Measurements from ENCODE around the gene CDH15.
"Not testable (repeated sequence)": the region's sequence is repeated elsewhere in the genome, so short reads cannot be mapped to it uniquely, and the experiment has no call there.

CDH15 gene

DNA sequence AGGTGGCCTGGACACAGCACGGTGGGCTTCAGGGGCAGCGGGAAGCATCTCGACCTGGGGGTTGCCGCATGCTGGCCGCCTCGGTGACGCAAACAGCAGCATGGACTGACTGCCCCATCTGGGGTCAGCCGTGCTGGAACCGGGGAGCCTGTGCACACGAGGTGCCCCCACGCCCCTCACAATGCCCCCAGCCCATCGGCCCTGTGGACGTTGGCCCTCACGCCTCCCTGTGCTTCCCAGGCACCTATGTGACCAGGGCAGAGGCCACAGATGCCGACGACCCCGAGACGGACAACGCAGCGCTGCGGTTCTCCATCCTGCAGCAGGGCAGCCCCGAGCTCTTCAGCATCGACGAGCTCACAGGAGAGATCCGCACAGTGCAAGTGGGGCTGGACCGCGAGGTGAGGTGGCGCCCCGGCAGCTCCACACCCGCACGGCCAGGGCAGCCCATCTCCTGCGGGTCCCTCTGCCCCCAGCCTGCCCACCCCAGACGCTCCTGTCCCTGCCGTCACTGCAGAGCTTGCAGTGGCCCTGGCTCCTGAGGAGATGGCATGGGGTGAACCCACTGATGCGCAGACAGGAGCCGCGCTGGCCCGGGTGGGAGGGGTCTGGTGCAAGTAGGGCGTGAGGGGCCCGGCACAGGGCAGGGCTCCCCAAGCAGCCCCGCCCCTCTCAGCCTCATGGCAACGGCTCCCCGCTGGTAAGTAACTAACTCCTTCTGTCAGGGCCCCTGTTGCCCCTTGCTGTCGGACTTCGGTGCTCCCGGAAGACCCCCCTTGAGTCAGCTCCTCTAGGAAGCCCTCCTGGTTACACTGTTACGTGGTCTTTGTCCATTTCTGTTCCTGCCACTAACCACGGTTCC lies 13.6 kb downstream of the CDH15 start:
- whole genome bisulfite sequencing, 2 experiments (ENCODE audit: insufficient coverage in 2 of 2) = 89% methylated on average over 46 to 48 of the region's 48 CpGs
- Histone ChIP-seq H3K4me1 (ENCODE audit: control insufficient read depth, insufficient read depth, low read length, poor library complexity, severe bottlenecking) (no peaks in the 10 kb centered on the region), H3K36me3 (ENCODE audit: control insufficient read depth, insufficient read depth, low read length) (no peaks in the 10 kb centered on the region), H3K4me3 (ENCODE audit: extremely low read depth, insufficient read depth, low read length, poor library complexity, severe bottlenecking) (no peak overlapping the region), H3K9me3 (ENCODE audit: control insufficient read depth, low read length) (no peaks in the 10 kb centered on the region), H3K27ac (ENCODE audit: low read depth, low read length, severe bottlenecking) (no peak overlapping the region)

DNA sequence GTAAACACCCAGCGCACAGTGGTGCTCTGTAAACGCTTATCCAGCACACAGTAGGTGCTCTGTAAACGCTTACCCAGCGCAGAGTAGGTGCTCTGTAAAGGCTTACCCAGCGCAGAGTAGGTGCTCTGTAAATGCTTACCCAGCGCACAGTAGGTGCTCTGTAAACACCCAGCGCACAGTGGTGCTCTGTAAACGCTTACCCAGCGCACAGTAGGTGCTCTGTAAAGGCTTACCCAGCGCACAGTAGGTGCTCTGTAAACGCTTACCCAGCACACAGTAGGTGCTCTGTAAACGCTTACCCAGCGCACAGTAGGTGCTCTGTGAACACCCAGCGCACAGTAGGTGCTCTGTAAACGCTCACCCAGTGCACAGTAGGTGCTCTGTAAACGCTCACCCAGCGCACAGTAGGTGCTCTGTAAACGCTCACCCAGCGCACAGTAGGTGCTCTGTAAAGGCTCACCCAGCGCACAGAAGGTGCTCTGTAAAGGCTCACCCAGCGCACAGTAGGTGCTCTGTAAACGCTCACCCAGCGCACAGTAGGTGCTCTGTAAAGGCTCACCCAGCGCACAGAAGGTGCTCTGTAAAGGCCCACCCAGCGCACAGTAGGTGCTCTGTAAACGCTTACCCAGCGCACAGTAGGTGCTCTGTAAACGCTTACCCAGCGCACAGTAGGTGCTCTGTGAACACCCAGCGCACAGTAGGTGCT lies 14.5 kb downstream of the CDH15 start:
- H3K9me3 ChIP-seq (ENCODE audit: control insufficient read depth, low read length); H3K27ac ChIP-seq (ENCODE audit: low read depth, low read length, severe bottlenecking); H3K4me3 ChIP-seq (ENCODE audit: extremely low read depth, insufficient read depth, low read length, poor library complexity, severe bottlenecking); H3K4me1 ChIP-seq (ENCODE audit: control insufficient read depth, insufficient read depth, low read length, poor library complexity, severe bottlenecking); H3K36me3 ChIP-seq (ENCODE audit: control insufficient read depth, insufficient read depth, low read length): not testable (repeated sequence)
- 92 to 94% methylated on average over 24 to 27 of the region's 30 CpGs for WGBS, 2 experiments (ENCODE audit: insufficient coverage in 2 of 2)

DNA sequence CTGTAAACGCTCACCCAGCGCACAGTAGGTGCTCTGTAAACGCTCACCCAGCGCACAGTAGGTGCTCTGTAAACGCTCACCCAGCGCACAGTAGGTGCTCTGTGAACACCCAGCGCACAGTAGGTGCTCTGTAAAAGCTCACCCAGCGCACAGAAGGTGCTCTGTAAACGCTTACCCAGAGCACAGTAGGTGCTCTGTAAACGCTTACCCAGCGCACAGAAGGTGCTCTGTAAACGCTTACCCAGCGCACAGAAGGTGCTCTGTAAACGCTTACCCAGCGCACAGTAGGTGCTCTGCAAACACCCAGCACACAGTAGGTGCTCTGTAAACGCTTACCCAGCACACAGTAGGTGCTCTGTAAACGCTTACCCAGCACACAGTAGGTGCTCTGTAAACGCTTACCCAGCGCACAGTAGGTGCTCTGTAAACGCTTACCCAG lies 15.1 kb downstream of the CDH15 start:
- not testable (repeated sequence) for H3K27ac ChIP-seq (ENCODE audit: low read depth, low read length, severe bottlenecking); H3K9me3 ChIP-seq (ENCODE audit: control insufficient read depth, low read length); H3K4me3 ChIP-seq (ENCODE audit: extremely low read depth, insufficient read depth, low read length, poor library complexity, severe bottlenecking); H3K4me1 ChIP-seq (ENCODE audit: control insufficient read depth, insufficient read depth, low read length, poor library complexity, severe bottlenecking); H3K36me3 ChIP-seq (ENCODE audit: control insufficient read depth, insufficient read depth, low read length)
- WGBS, 2 experiments (ENCODE audit: insufficient coverage in 2 of 2) = 88 to 91% methylated on average over 17 to 20 of the region's 20 CpGs

- Histone ChIP-seq H3K9me3 (ENCODE audit: control insufficient read depth, low read length) (no peaks in the 10 kb centered on the region), H3K36me3 (ENCODE audit: control insufficient read depth, insufficient read depth, low read length) (no peaks in the 10 kb centered on the region), H3K4me3 (ENCODE audit: extremely low read depth, insufficient read depth, low read length, poor library complexity, severe bottlenecking) (no peak overlapping the region), H3K4me1 (ENCODE audit: control insufficient read depth, insufficient read depth, low read length, poor library complexity, severe bottlenecking) (no peaks in the 10 kb centered on the region), H3K27ac (ENCODE audit: low read depth, low read length, severe bottlenecking) (no peak overlapping the region)
- WGBS, 2 experiments (ENCODE audit: insufficient coverage in 2 of 2) = 81 to 90% methylated on average over 7 to 19 of the region's 19 CpGs
Measured at GRCh38 chr16:89187032-89187769, 15.7 kb downstream of the CDH15 start.

DNA sequence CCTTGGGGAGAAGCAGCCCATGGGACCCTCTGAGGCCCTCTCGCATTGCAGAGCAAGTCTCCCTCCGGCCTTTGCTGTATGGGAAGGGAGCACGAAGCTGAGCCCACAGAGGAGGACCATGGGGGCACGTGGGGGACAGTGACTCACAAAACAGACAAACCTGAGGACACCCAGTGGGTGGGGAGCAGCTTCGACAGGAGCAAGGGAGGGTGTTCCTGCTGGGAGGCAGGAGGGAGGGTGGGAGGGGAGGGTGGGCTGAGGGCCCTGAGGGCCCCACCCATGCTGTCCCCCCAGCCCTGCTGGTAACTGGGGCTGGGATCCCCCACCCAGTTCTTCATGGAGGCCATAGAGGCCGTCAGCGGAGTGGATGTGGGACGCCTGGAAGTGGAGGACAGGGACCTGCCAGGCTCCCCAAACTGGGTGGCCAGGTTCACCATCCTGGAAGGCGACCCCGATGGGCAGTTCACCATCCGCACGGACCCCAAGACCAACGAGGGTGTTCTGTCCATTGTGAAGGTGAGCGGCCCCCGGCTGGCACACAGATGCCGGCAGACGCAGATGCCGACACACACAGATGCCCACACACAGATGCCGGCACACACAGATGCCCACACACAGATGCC lies 16.3 kb downstream of the CDH15 start:
- 66 to 74% methylated on average over 8 to 18 of the region's 19 CpGs for WGBS, 2 experiments (ENCODE audit: insufficient coverage in 2 of 2)
- H3K36me3 ChIP-seq (ENCODE audit: control insufficient read depth, insufficient read depth, low read length) = no peaks in the 10 kb centered on the region
- H3K9me3 ChIP-seq (ENCODE audit: control insufficient read depth, low read length) = no peaks in the 10 kb centered on the region
- H3K27ac ChIP-seq (ENCODE audit: low read depth, low read length, severe bottlenecking) = no peak overlapping the region
- H3K4me3 ChIP-seq (ENCODE audit: extremely low read depth, insufficient read depth, low read length, poor library complexity, severe bottlenecking) = no peak overlapping the region
- no peaks in the 10 kb centered on the region for H3K4me1 ChIP-seq (ENCODE audit: control insufficient read depth, insufficient read depth, low read length, poor library complexity, severe bottlenecking)

GRCh38 chr16:89188471-89189357 lies 17.2 kb downstream of the CDH15 start:
- not testable (repeated sequence) for H3K36me3 ChIP-seq (ENCODE audit: control insufficient read depth, insufficient read depth, low read length); H3K4me3 ChIP-seq (ENCODE audit: extremely low read depth, insufficient read depth, low read length, poor library complexity, severe bottlenecking); H3K27ac ChIP-seq (ENCODE audit: low read depth, low read length, severe bottlenecking); H3K4me1 ChIP-seq (ENCODE audit: control insufficient read depth, insufficient read depth, low read length, poor library complexity, severe bottlenecking); H3K9me3 ChIP-seq (ENCODE audit: control insufficient read depth, low read length)
- WGBS, 2 experiments (ENCODE audit: insufficient coverage in 2 of 2) = 90 to 94% methylated on average over 17 to 22 of the region's 25 CpGs

DNA sequence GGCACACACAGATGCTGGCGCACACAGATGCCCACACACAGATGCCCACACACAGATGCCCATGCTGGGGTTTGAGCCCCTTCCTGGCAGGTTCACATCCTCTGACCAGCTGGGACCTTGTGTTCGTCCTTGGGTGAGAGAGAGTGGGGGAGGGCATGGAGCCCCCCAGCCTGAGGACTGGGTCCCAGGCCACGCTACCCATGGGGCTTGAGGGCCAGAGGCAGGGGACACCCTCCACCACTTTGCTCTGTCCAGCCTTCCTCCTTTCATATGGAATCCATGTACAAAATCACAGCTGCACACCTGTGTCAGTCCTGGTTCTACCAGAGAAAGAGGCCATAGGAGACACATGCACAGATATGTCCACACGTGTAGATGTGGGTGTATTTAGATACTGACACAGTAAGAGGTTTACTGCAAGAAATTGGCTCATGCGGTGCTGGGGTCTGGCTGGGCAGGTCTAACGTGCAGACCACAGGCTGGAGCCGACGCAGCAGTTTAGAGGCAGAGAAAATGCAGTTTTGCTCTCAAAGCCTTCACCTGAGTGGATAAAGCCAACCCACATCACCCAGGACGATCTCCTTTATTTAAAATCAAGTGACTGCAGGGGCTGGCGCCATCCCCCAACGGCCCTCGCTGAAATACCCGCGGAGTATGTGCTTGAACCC lies 17.9 kb downstream of the CDH15 start:
- H3K27ac ChIP-seq (ENCODE audit: low read depth, low read length, severe bottlenecking) = no peak overlapping the region
- no peaks in the 10 kb centered on the region for H3K4me1 ChIP-seq (ENCODE audit: control insufficient read depth, insufficient read depth, low read length, poor library complexity, severe bottlenecking)
- 54 to 75% methylated on average over 7 to 9 of the region's 14 CpGs for WGBS, 2 experiments (ENCODE audit: insufficient coverage in 2 of 2)
- H3K36me3 ChIP-seq (ENCODE audit: control insufficient read depth, insufficient read depth, low read length) = no peaks in the 10 kb centered on the region
- H3K4me3 ChIP-seq (ENCODE audit: extremely low read depth, insufficient read depth, low read length, poor library complexity, severe bottlenecking) = no peak overlapping the region
- no peaks in the 10 kb centered on the region for H3K9me3 ChIP-seq (ENCODE audit: control insufficient read depth, low read length)

DNA sequence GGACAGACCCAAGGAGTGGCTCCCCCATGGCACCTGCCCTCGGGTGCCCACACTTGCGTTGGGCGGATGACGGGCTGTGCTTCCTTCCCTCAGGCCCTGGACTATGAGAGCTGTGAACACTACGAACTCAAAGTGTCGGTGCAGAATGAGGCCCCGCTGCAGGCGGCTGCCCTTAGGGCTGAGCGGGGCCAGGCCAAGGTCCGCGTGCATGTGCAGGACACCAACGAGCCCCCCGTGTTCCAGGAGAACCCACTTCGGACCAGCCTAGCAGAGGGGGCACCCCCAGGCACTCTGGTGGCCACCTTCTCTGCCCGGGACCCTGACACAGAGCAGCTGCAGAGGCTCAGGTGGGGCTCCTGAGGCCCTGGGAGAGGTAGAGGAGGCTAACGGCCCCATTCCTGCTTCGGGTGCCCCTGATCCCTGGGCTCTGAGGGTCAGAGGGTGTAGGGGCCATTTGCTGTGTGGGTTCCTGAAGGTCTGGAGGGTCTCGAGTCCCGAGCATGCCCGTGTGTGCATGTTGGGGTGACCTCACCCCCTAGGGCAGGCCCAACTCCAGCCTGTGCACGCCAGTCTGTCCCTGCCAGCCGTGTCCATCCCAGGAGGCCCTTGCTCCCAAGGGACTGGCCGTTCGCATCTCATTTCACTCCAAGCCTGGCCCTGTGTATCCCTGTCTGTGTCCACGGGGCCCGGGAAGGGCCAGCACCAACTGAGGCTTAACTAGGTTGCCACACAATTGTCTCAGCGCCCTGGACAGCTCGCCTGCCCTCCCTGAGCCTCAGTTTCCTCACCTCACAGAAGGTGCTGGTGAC lies 18.8 kb downstream of the CDH15 start:
- H3K4me1 ChIP-seq (ENCODE audit: control insufficient read depth, insufficient read depth, low read length, poor library complexity, severe bottlenecking) = no peaks in the 10 kb centered on the region
- WGBS, 2 experiments (ENCODE audit: insufficient coverage in 2 of 2) = 80 to 85% methylated on average over 22 to 27 of the region's 28 CpGs
- H3K9me3 ChIP-seq (ENCODE audit: control insufficient read depth, low read length) = no peaks in the 10 kb centered on the region
- no peak overlapping the region for H3K27ac ChIP-seq (ENCODE audit: low read depth, low read length, severe bottlenecking)
- no peak overlapping the region for H3K4me3 ChIP-seq (ENCODE audit: extremely low read depth, insufficient read depth, low read length, poor library complexity, severe bottlenecking)
- no peaks in the 10 kb centered on the region for H3K36me3 ChIP-seq (ENCODE audit: control insufficient read depth, insufficient read depth, low read length)
